HCT116 (cell line): ENCODE data around the gene PGA4. TPM values are rescaled to one million over a fixed set of nuclear protein-coding genes. Genes with fewer than 3 reads are reported as not detected.
"Not testable (repeated sequence)": the region's sequence is repeated elsewhere in the genome, so short reads cannot be mapped to it uniquely, and the experiment has no call there.

Source experiments
- ATAC-seq: fragments of 200-7000 bp; cut with Tn5 transposase; 2 replicates; pipeline ENCODE4 v1.9.1; 2020; ENCODE audit warnings: mild to moderate bottlenecking, moderate library complexity
- BruUV-seq: library from RNA; stranded (reverse); fragments of 400-500 nt; replicated peaks from 2 replicates; lab custom pipeline; 2021; lab: Mats Ljungman, UMichigan
- CTCF ChIA-PET: fragments of 300-600 bp; sonication (Branson Sonifier 250); formaldehyde crosslinking; loops from one replicate; lab custom pipeline; 2021; ENCODE audit warnings: antibody characterized with exemption; lab: Charles Lee
- POLR2A ChIA-PET: fragments of 300-600, 350-600 bp; sonication (Branson Sonifier 250); formaldehyde crosslinking; loops from one replicate; lab custom pipeline; 2021; ENCODE audit warnings: antibody characterized with exemption; lab: Charles Lee
- RAD21 ChIA-PET, 2 experiments: fragments of 300-600 bp; sonication (Branson Sonifier 250); formaldehyde crosslinking; loops; one replicate each; lab custom pipeline; 2023; ENCODE audit warnings: low total read pairs in 2 of 2; ENCODE audit not compliant: uncharacterized antibody in 2 of 2, unreplicated experiment in 2 of 2, low non-redundant PET in 1 of 2; lab: Charles Lee
- DNase-seq: peaks from one replicate; pipeline ENCODE4 v3.0.0-alpha.2; 2010; ENCODE audit warnings: low read depth, low spot score
- H2AFZ ChIP-seq: fragments of 200-600 bp; shearing (Covaris generic), sonication (generic); 2 replicates; pipeline ENCODE4 v1.6.1; 2017; ENCODE audit warnings: low read depth, mixed run types, mixed read lengths, antibody characterized with exemption, low read length; ENCODE audit not compliant: poor library complexity, severe bottlenecking
- H3K27ac ChIP-seq: 2 replicates; pipeline ENCODE4 v1.5.1; 2012; ENCODE audit warnings: low read depth, low read length
- H3K27me3 ChIP-seq: fragments of 200-600 bp; sonication (generic); 2 replicates; pipeline ENCODE4 v1.6.1; 2016; ENCODE audit warnings: mixed run types, low read length, mixed read lengths; ENCODE audit not compliant: insufficient read depth
- H3K36me3 ChIP-seq, 2 experiments: fragments of 200-500 bp in 1 of 2; fragments of 200-600 bp in 1 of 2; sonication (Bioruptor generic) in 1 of 2; sonication (generic) in 1 of 2; 2 replicates each; pipeline versions ENCODE4 v1.5.1 to v1.6.1; 2014 to 2016; ENCODE audit warnings: low read length in 2 of 2, inconsistent platforms in 1 of 2, mixed read lengths in 1 of 2, mixed run types in 1 of 2; ENCODE audit not compliant: insufficient read depth in 2 of 2, control insufficient read depth in 1 of 2
- H3K4me1 ChIP-seq, 2 experiments: fragments of 200-600 bp in 1 of 2; sonication (generic) in 1 of 2; 2 replicates each; pipeline versions ENCODE4 v1.5.1 to v1.6.1; 2012 to 2017; ENCODE audit warnings: low read length in 2 of 2, inconsistent platforms in 1 of 2, mild to moderate bottlenecking in 1 of 2, mixed read lengths in 1 of 2, mixed run types in 1 of 2, moderate library complexity in 1 of 2; ENCODE audit not compliant: insufficient read depth in 2 of 2, control insufficient read depth in 1 of 2
- H3K4me2 ChIP-seq: fragments of 200-600 bp; sonication (generic); 2 replicates; pipeline ENCODE4 v1.6.1; 2017; ENCODE audit warnings: mixed run types, low read length, mixed read lengths
- H3K4me3 ChIP-seq, 2 experiments: fragments of 200-600 bp in 1 of 2; sonication (generic) in 1 of 2; replicated peaks in 1 of 2; 2 replicates each; pipeline ENCODE4 v1.5.1; 2011 to 2016; ENCODE audit warnings: low read length in 2 of 2, control low read depth in 1 of 2, low read depth in 1 of 2, mild to moderate bottlenecking in 1 of 2, mixed read lengths in 1 of 2, mixed run types in 1 of 2
- H3K79me2 ChIP-seq: fragments of 200-600 bp; sonication (generic); 2 replicates; pipeline ENCODE4 v1.6.1; 2017; ENCODE audit warnings: mild to moderate bottlenecking, mixed run types, low read length, moderate library complexity, mixed read lengths; ENCODE audit not compliant: insufficient read depth
- H3K9ac ChIP-seq: fragments of 200-600 bp; sonication (generic); 2 replicates; pipeline ENCODE4 v1.6.1; 2016; ENCODE audit warnings: low read length, mixed read lengths
- H3K9me2 ChIP-seq: fragments of 200-600 bp; sonication (generic), shearing (Covaris generic); 2 replicates; pipeline ENCODE4 v1.6.1; 2017; ENCODE audit warnings: mixed run types, mild to moderate bottlenecking, moderate library complexity; ENCODE audit not compliant: insufficient read depth
- H3K9me3 ChIP-seq, 2 experiments: fragments of 200-500 bp in 1 of 2; fragments of 200-600 bp in 1 of 2; sonication (Bioruptor generic) in 1 of 2; sonication (generic) in 1 of 2; 2 replicates each; pipeline ENCODE4 v1.6.1; 2014 to 2017; ENCODE audit warnings: low read length in 2 of 2, mixed read lengths in 2 of 2, inconsistent platforms in 1 of 2, low read depth in 1 of 2, mild to moderate bottlenecking in 1 of 2, mixed run types in 1 of 2, moderate library complexity in 1 of 2; ENCODE audit not compliant: control insufficient read depth in 1 of 2, insufficient read depth in 1 of 2
- H4K20me1 ChIP-seq: fragments of 200-600 bp; sonication (generic), shearing (Covaris generic); 2 replicates; pipeline ENCODE4 v1.6.1; 2017; ENCODE audit warnings: mixed run types, mild to moderate bottlenecking, moderate library complexity; ENCODE audit not compliant: insufficient read depth
- intact Hi-C: fragments of 100-400 bp; cut with micrococcal nuclease; formaldehyde crosslinking; loops from 2 replicates; pipeline ENCODE4 v1.10.0; 2022
- total RNA-seq: library from RNA; stranded (reverse); gene quantifications from one replicate; pipeline ENCODE4 v1.2.1, GENCODE V29; 2021; ENCODE audit not compliant: unreplicated experiment

PGA4 gene
- total RNA-seq, 1 experiment from 2014 or later = not detected

- POLR2A ChIA-PET, H3K27me3 ChIP-seq, DNase-seq, H3K4me2 ChIP-seq, RAD21 ChIA-PET, H3K36me3 ChIP-seq, H3K9me2 ChIP-seq, ATAC-seq, H3K27ac ChIP-seq, intact Hi-C loops, H3K9ac ChIP-seq, CTCF ChIA-PET, H3K4me3 ChIP-seq, H3K79me2 ChIP-seq, BruUV-seq, H3K9me3 ChIP-seq, H3K4me1 ChIP-seq, H4K20me1 ChIP-seq, H2AFZ ChIP-seq: not testable (repeated sequence)
Observed at GRCh38 chr11:61202950-61203746, 19.0 kb upstream of the PGA4 start, which contains the start of gene PGA3. Gene PGA3 (plus strand): TSS chr11:61203515. CDS start chr11:61203565, 50 bp downstream.

- H2AFZ ChIP-seq, intact Hi-C loops, H3K9ac ChIP-seq, POLR2A ChIA-PET, BruUV-seq, H3K27me3 ChIP-seq, H3K9me3 ChIP-seq, H3K4me2 ChIP-seq, DNase-seq, RAD21 ChIA-PET, H3K79me2 ChIP-seq, H3K9me2 ChIP-seq, ATAC-seq, H3K4me1 ChIP-seq, H3K27ac ChIP-seq, H3K4me3 ChIP-seq, H3K36me3 ChIP-seq, H4K20me1 ChIP-seq, CTCF ChIA-PET: not testable (repeated sequence)
Observed at GRCh38 chr11:61203873-61204272, 18.3 kb upstream of the PGA4 start.

GRCh38 chr11:61204502-61205059 lies 17.6 kb upstream of the PGA4 start:
- intact Hi-C loops, H2AFZ ChIP-seq, ATAC-seq, H3K9me2 ChIP-seq, H3K27me3 ChIP-seq, RAD21 ChIA-PET, DNase-seq, POLR2A ChIA-PET, H3K9ac ChIP-seq, H3K27ac ChIP-seq, H3K4me3 ChIP-seq, H3K4me1 ChIP-seq, CTCF ChIA-PET, H3K9me3 ChIP-seq, H4K20me1 ChIP-seq, H3K36me3 ChIP-seq, BruUV-seq, H3K4me2 ChIP-seq, H3K79me2 ChIP-seq: not testable (repeated sequence)

GRCh38 chr11:61207636-61208310 lies 14.4 kb upstream of the PGA4 start:
- DNase-seq, H3K4me2 ChIP-seq, H4K20me1 ChIP-seq, intact Hi-C loops, ATAC-seq, BruUV-seq, H2AFZ ChIP-seq, H3K27ac ChIP-seq, H3K4me1 ChIP-seq, H3K9me3 ChIP-seq, H3K27me3 ChIP-seq, H3K9ac ChIP-seq, RAD21 ChIA-PET, CTCF ChIA-PET, H3K9me2 ChIP-seq, POLR2A ChIA-PET, H3K36me3 ChIP-seq, H3K4me3 ChIP-seq, H3K79me2 ChIP-seq: not testable (repeated sequence)
